DOHH2 (cell line): ENCODE results near the gene NLGN2.

Experiments used
- EZH2phosphoT487 ChIP-seq: fragments of 200-600 bp; sonication (generic); IDR thresholded peaks from 2 replicates; pipeline ENCODE4 v1.6.1; 2017; ENCODE audit warnings: borderline replicate concordance, mild to moderate bottlenecking, antibody characterized with exemption, low read length, moderate library complexity, mixed read lengths
- TF ChIP-seq, protein P1 (sequence below): fragments of 200-600 bp; sonication (generic); IDR thresholded peaks from one replicate; pipeline ENCODE4 v1.5.1; 2014; ENCODE audit warnings: antibody characterized with exemption, mild to moderate bottlenecking, low read depth, low read length; ENCODE audit not compliant: poor library complexity, severe bottlenecking

GRCh38 chr17:7444682-7445618 lies 37.3 kb downstream of the NLGN2 start, which contains the start of gene CHRNB1:
- TF ChIP-seq, protein P1, sequence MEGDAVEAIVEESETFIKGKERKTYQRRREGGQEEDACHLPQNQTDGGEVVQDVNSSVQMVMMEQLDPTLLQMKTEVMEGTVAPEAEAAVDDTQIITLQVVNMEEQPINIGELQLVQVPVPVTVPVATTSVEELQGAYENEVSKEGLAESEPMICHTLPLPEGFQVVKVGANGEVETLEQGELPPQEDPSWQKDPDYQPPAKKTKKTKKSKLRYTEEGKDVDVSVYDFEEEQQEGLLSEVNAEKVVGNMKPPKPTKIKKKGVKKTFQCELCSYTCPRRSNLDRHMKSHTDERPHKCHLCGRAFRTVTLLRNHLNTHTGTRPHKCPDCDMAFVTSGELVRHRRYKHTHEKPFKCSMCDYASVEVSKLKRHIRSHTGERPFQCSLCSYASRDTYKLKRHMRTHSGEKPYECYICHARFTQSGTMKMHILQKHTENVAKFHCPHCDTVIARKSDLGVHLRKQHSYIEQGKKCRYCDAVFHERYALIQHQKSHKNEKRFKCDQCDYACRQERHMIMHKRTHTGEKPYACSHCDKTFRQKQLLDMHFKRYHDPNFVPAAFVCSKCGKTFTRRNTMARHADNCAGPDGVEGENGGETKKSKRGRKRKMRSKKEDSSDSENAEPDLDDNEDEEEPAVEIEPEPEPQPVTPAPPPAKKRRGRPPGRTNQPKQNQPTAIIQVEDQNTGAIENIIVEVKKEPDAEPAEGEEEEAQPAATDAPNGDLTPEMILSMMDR: no peak
- no peak; the same call in 1 of the 2 replicates for TF ChIP-seq EZH2phosphoT487
